22Rv1 (cell line): ENCODE measurements around the gene CCDC146.

Experiments used
- H3K27ac ChIP-seq: fragments of 450-650 bp; 2 replicates; pipeline ENCODE4 v1.5.1; 2017
- ZFX ChIP-seq: fragments of 450-650 bp; IDR thresholded peaks from 2 replicates; pipeline ENCODE4 v1.6.1; 2017; ENCODE audit warnings: antibody characterized with exemption, borderline replicate concordance
- TF ChIP-seq, protein P1 (sequence below): fragments of 450-650 bp; IDR thresholded peaks from 2 replicates; pipeline ENCODE4 v1.5.1; 2017; ENCODE audit warnings: mild to moderate bottlenecking

Gene CCDC146

DNA sequence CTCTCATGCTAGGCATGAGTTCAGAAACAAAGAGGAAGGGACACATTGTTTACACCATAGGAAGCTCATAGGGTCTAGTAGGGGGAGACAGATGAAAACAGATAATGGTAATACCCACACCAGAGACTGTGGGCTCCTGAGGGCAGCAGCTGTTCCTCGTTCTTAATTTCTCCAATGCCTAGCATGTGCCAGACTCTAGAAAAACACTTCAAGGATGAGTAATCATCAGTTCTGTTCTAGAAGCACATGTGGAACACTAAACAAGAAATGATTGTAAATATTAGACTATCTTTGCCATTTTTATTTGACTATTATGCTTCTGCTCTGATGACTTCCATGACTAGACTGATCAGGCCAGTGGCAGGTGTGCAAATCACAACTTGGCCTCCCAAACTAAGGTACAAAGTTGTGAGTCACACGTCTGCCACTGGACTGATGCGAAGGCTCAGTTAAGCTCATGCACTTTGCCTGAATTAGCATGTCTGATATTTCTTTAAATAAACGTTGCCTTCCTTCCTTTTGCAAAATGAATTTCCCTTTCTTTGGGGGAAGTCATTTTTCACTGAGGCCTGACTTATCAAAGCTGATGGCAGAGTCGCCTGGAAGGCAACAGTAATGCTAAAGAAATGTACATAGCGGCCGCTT lies 166.4 kb downstream of the CCDC146 start:
- TF ChIP-seq, protein P1, sequence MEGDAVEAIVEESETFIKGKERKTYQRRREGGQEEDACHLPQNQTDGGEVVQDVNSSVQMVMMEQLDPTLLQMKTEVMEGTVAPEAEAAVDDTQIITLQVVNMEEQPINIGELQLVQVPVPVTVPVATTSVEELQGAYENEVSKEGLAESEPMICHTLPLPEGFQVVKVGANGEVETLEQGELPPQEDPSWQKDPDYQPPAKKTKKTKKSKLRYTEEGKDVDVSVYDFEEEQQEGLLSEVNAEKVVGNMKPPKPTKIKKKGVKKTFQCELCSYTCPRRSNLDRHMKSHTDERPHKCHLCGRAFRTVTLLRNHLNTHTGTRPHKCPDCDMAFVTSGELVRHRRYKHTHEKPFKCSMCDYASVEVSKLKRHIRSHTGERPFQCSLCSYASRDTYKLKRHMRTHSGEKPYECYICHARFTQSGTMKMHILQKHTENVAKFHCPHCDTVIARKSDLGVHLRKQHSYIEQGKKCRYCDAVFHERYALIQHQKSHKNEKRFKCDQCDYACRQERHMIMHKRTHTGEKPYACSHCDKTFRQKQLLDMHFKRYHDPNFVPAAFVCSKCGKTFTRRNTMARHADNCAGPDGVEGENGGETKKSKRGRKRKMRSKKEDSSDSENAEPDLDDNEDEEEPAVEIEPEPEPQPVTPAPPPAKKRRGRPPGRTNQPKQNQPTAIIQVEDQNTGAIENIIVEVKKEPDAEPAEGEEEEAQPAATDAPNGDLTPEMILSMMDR = no peak
- TF ChIP-seq ZFX = no peak

GRCh38 chr7:77289387-77289786 lies 167.0 kb downstream of the CCDC146 start:
- TF ChIP-seq, protein P1 = no peak
- no peak for TF ChIP-seq ZFX
- H3K27ac ChIP-seq = no peak overlapping the region

More for the DNA sequence above, 166.4 kb downstream of the CCDC146 start:
- H3K27ac ChIP-seq = no peak overlapping the region

GRCh38 chr7:77290425-77290824 lies 168.0 kb downstream of the CCDC146 start:
- TF ChIP-seq ZFX = no peak
- TF ChIP-seq, protein P1 = no peak
- H3K27ac ChIP-seq = no peak overlapping the region

DNA sequence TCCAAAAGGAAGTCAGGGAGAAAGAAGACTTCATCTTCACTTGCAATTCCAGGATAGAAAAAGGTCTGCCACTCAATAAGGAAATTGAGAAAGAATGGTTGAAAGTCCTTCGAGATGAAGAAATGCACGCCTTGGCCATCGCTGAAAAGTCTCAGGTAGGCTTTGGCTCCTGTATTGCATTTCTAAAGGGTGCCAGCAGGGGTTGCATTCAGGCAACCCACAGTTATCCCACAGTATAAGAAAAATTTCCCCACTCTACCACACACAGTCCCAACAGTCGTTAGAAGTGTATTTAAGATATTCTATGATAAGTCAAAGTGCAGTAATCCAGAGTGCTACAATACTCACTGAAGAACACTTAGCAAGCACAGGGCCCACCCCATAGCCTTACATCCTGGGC lies 170.6 kb downstream of the CCDC146 start:
- no peak overlapping the region for H3K27ac ChIP-seq
- TF ChIP-seq, protein P1 = no peak
- no peak for TF ChIP-seq ZFX

DNA sequence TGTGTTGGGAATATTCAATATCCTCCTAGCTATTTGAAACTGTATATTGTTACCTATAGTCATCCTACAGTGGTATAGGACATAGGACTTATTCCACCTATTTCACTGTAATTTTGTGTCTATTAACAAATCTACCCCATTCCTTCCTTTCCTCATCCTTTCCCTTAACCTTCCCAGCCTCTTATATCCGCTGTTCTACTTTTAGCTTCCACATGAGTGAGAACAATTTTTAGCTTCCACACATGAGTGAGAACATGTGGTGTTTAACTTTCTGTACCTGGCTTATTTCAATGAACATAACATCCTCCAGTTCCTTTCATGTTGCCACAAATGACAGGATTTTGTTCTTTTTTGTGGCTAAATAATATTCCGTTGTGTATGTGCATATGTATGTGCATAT lies 173.1 kb downstream of the CCDC146 start:
- H3K27ac ChIP-seq = no peak overlapping the region
- no peak for TF ChIP-seq ZFX
- TF ChIP-seq, protein P1 = no peak

- H3K27ac ChIP-seq = no peak overlapping the region
- TF ChIP-seq, protein P1 = no peak
- TF ChIP-seq ZFX = no peak
Observed at GRCh38 chr7:77306231-77307067, 184.0 kb downstream of the CCDC146 start.

DNA sequence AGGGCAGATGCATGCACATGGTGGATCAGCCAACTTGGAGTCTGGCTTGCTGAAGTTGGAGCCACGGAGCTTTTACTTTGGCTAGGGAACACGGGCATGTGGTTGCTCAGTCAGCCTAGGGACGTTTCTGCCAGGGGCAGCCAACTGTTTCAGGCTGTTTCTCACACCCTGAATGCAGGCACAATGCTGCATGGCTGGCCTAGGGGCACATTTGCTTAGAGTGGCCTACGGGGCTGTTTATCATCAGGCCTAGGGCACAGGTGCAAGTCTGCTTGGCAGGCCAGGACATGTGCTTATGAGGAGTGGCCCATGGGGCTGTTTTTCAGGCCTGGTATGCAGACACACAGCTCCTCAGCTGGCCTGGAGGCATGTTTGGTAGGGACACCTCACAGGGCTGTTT lies 186.4 kb downstream of the CCDC146 start:
- TF ChIP-seq ZFX = no peak
- TF ChIP-seq, protein P1 = no peak
- no peak overlapping the region for H3K27ac ChIP-seq
